Osteoblast (primary cell): ENCODE measurements around the gene ANKRD31. TPM values are rescaled to one million over a fixed set of nuclear protein-coding genes. Genes with fewer than 3 reads are reported as not detected.

Experiments
- DNase-seq: peaks from one replicate; pipeline ENCODE4 v3.0.0; 2011; ENCODE audit warnings: low spot score, mixed read lengths; ENCODE audit not compliant: insufficient read length; ENCODE audit errors: missing footprints
- H2AFZ ChIP-seq: 2 replicates; pipeline ENCODE4 v1.6.0; 2011; ENCODE audit warnings: mild to moderate bottlenecking, low read length
- H3K27ac ChIP-seq: 2 replicates; pipeline ENCODE4 v1.5.1; 2011; ENCODE audit warnings: mild to moderate bottlenecking, low read depth, low read length, moderate library complexity
- H3K27me3 ChIP-seq: 2 replicates; pipeline ENCODE4 v1.6.0; 2012; ENCODE audit warnings: mild to moderate bottlenecking, control low read depth, inconsistent platforms, low read length, moderate library complexity; ENCODE audit not compliant: insufficient read depth
- H3K36me3 ChIP-seq: 2 replicates; pipeline ENCODE4 v1.5.1; 2011; ENCODE audit warnings: mild to moderate bottlenecking, low read length, control low read depth, moderate library complexity; ENCODE audit not compliant: insufficient read depth
- H3K4me1 ChIP-seq: 2 replicates; pipeline ENCODE4 v1.5.1; 2011; ENCODE audit warnings: mild to moderate bottlenecking, low read length, control low read depth, moderate library complexity; ENCODE audit not compliant: insufficient read depth
- H3K4me2 ChIP-seq: 2 replicates; pipeline ENCODE4 v1.6.0; 2011; ENCODE audit warnings: mild to moderate bottlenecking, low read length; ENCODE audit not compliant: insufficient read depth
- H3K4me3 ChIP-seq: fragments of 200-600 bp; sonication (generic); 3 replicates; pipeline ENCODE4 v1.5.1; 2012; ENCODE audit warnings: mild to moderate bottlenecking, low read length, inconsistent platforms; ENCODE audit not compliant: insufficient read depth
- H3K79me2 ChIP-seq: 2 replicates; pipeline ENCODE4 v1.6.0; 2012; ENCODE audit warnings: mild to moderate bottlenecking, low read length, control low read depth, inconsistent platforms; ENCODE audit not compliant: insufficient read depth
- H3K9me3 ChIP-seq: 2 replicates; pipeline ENCODE4 v1.5.1; 2011; ENCODE audit warnings: low read depth, low read length, control low read depth
- H4K20me1 ChIP-seq: 2 replicates; pipeline ENCODE4 v1.6.0; 2012; ENCODE audit warnings: mild to moderate bottlenecking, low read length, control low read depth; ENCODE audit not compliant: insufficient read depth
- total RNA-seq: library from RNA; depleted of rRNA; stranded (reverse); fragments of >200 nt; gene quantifications from 2 replicates; pipeline ENCODE4 v1.2.3, GENCODE V29; 2012
- TF ChIP-seq, protein P1 (sequence below): IDR thresholded peaks from 2 replicates; pipeline ENCODE4 v1.5.1; 2011; ENCODE audit warnings: mild to moderate bottlenecking, low read depth, low read length, moderate library complexity; ENCODE audit errors: extremely low read depth

The ANKRD31 gene
- total RNA-seq, 1 donor, result 0.36 TPM

DNA sequence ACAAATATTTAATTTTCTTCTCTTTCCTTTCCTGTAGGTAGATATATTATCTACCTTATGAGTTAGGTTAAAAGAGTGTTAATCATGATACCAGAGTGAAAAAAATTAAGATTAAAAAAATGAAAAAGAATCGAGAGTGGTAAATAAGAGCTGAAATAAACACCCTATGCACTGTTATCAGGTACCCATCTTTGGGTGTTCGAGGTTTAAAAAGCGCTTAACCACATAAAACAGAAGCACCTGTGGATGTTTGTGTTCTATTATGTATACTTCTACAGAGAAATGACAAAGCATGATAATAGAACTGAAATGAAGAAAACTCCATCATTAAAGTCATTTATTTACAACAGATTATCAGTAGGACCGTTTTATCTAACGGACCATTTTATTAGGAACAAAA is 158.7 kb downstream of the ANKRD31 start:
- Histone ChIP-seq H2AFZ (no peak overlapping the region), H3K79me2 (no peaks in the 10 kb centered on the region), H3K27me3 (no peaks in the 10 kb centered on the region), H3K27ac (no peak overlapping the region), H3K36me3 (no peaks in the 10 kb centered on the region), H3K4me3 (no peak overlapping the region), H3K4me2 (no peak overlapping the region), H3K4me1 (no peaks in the 10 kb centered on the region), H4K20me1 (no peaks in the 10 kb centered on the region), H3K9me3 (no peaks in the 10 kb centered on the region)
- DNase-seq, result no peak
- TF ChIP-seq, protein P1, sequence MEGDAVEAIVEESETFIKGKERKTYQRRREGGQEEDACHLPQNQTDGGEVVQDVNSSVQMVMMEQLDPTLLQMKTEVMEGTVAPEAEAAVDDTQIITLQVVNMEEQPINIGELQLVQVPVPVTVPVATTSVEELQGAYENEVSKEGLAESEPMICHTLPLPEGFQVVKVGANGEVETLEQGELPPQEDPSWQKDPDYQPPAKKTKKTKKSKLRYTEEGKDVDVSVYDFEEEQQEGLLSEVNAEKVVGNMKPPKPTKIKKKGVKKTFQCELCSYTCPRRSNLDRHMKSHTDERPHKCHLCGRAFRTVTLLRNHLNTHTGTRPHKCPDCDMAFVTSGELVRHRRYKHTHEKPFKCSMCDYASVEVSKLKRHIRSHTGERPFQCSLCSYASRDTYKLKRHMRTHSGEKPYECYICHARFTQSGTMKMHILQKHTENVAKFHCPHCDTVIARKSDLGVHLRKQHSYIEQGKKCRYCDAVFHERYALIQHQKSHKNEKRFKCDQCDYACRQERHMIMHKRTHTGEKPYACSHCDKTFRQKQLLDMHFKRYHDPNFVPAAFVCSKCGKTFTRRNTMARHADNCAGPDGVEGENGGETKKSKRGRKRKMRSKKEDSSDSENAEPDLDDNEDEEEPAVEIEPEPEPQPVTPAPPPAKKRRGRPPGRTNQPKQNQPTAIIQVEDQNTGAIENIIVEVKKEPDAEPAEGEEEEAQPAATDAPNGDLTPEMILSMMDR, result no peak

DNA sequence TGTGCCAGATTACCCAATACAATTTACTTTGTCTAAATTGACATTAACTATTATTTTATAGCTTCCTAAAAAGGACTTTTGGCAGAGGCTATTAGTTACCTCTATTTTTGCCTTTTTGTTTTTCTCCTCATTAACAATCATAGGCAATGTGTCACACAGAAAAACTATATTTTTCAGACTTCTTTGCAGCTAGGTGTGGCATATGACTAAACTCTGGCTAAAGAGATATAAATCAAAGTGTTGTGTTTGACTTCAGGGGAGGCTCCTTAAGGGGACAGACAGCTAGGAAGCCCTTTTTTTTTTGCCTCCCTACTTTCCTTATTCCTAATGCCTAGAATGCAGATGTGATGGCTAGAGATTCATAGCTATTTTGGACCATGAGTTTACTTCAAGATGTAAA is 164.6 kb downstream of the ANKRD31 start:
- no peak for DNase-seq
- Histone ChIP-seq H3K27me3 (no peaks in the 10 kb centered on the region), H3K79me2 (no peaks in the 10 kb centered on the region), H2AFZ (no peak overlapping the region), H4K20me1 (no peaks in the 10 kb centered on the region), H3K27ac (no peak overlapping the region), H3K4me2 (no peak overlapping the region), H3K9me3 (no peaks in the 10 kb centered on the region), H3K4me3 (no peak overlapping the region), H3K4me1 (no peaks in the 10 kb centered on the region), H3K36me3 (no peaks in the 10 kb centered on the region)
- TF ChIP-seq, protein P1, result no peak

DNA sequence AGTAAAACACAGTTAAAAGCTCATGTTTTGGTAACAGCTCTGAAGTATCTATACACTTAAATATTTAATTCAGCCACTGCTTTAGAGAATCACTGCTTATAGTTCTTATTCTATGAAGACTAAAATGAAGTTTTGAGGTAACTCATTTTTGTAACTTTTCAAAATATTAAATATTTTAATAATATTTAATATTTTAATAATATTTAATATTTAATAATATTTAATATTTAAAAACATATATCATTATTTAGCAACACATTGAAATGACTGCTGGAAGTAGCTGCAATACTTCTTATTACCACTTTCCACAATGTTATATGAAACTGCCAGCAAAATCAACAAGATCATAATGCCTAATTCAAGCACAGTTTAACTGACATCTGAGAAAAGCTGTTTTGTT is 165.6 kb downstream of the ANKRD31 start:
- no peaks in the 10 kb centered on the region for H3K27me3 ChIP-seq
- no peak overlapping the region for H2AFZ ChIP-seq
- H3K9me3 ChIP-seq, result no peaks in the 10 kb centered on the region
- no peaks in the 10 kb centered on the region for H4K20me1 ChIP-seq
- H3K4me3 ChIP-seq, result no peak overlapping the region
- no peaks in the 10 kb centered on the region for H3K79me2 ChIP-seq
- no peak for DNase-seq
- no peak overlapping the region for H3K27ac ChIP-seq
- no peak overlapping the region for H3K4me2 ChIP-seq
- no peaks in the 10 kb centered on the region for H3K4me1 ChIP-seq
- TF ChIP-seq, protein P1, result no peak
- no peaks in the 10 kb centered on the region for H3K36me3 ChIP-seq

DNA sequence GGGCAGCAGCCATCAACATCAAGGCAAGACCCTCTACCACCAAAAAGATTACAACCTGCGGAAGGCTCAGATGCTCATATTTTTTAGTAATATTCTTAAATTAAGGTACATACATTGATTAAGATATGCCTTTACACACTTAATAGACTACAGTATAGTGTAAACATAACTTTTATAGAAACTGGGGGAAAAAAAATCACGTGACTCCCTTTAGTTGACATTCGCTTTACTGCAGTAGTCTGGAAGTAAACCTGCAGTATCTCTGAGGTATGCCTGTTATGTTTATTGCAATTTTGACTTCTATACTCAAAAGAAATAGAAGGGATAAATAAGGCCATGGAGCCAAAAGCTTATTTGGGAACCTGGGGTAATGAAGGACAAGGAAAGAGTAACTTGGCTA is 169.2 kb downstream of the ANKRD31 start:
- Histone ChIP-seq H3K4me1 (no peaks in the 10 kb centered on the region), H4K20me1 (no peaks in the 10 kb centered on the region), H2AFZ (no peak overlapping the region)

More for the DNA sequence above, 169.2 kb downstream of the ANKRD31 start:
- Histone ChIP-seq H3K79me2 (no peaks in the 10 kb centered on the region), H3K4me3 (no peak overlapping the region), H3K27ac (no peak overlapping the region), H3K36me3 (no peaks in the 10 kb centered on the region), H3K4me2 (no peak overlapping the region), H3K9me3 (no peaks in the 10 kb centered on the region), H3K27me3 (no peaks in the 10 kb centered on the region)
- no peak for DNase-seq
- TF ChIP-seq, protein P1, result no peak
